AG10803 (cell line): Measurements from ENCODE around the gene RECK.
A peak's percentile ranks its signal among the peaks of the same experiment; 100 is the strongest.

Source experiments
- DNase-seq: peaks from one replicate; pipeline ENCODE4 v3.0.0; 2010; ENCODE audit warnings: low read depth
- H3K4me3 ChIP-seq: 2 replicates; pipeline ENCODE4 v1.5.1; 2011; ENCODE audit warnings: mild to moderate bottlenecking, low read length, control low read depth
- CTCF ChIP-seq: conservative IDR thresholded peaks from 2 replicates; pipeline ENCODE4 v1.5.1; 2011; ENCODE audit warnings: mild to moderate bottlenecking, low read length, control low read depth, inconsistent platforms

RECK gene

GRCh38 chr9:36100532-36100931, 63.8 kb downstream of the RECK start:
- TF ChIP-seq CTCF, result peak; percentile 58
- no peak overlapping the region for H3K4me3 ChIP-seq
- peak; percentile 80 for DNase-seq

- no peak overlapping the region for H3K4me3 ChIP-seq
- no peak for TF ChIP-seq CTCF
- peak; percentile 99 for DNase-seq
Measured at GRCh38 chr9:36101916-36102741, 65.4 kb downstream of the RECK start.

GRCh38 chr9:36102742-36103495, 66.2 kb downstream of the RECK start:
- peak; percentile 52 for TF ChIP-seq CTCF
- DNase-seq, result peak; percentile 67

GRCh38 chr9:36109071-36109470, 72.4 kb downstream of the RECK start:
- no peak overlapping the region for H3K4me3 ChIP-seq
- TF ChIP-seq CTCF, result no peak
- no peak for DNase-seq

More at GRCh38 chr9:36102742-36103495, 66.2 kb downstream of the RECK start:
- no peak overlapping the region for H3K4me3 ChIP-seq

GRCh38 chr9:36110434-36110833, 73.7 kb downstream of the RECK start:
- H3K4me3 ChIP-seq, result no peak overlapping the region
- DNase-seq, result no peak
- TF ChIP-seq CTCF, result no peak; the same call in 1 of the 2 replicates

- H3K4me3 ChIP-seq, result no peak overlapping the region
- no peak for TF ChIP-seq CTCF
- DNase-seq, result no peak
Measured at GRCh38 chr9:36112516-36112915, 75.8 kb downstream of the RECK start.

GRCh38 chr9:36113999-36114398, 77.3 kb downstream of the RECK start:
- no peak for TF ChIP-seq CTCF
- no peak overlapping the region for H3K4me3 ChIP-seq
- DNase-seq, result no peak
